ENCODE measurements around the gene GLT8D2.

Gene GLT8D2

GRCh38 chr12:104002686-104003085 lies 47.3 kb downstream of the GLT8D2 start:
- no peak for DNase-seq
- TF ChIP-seq, protein P1, sequence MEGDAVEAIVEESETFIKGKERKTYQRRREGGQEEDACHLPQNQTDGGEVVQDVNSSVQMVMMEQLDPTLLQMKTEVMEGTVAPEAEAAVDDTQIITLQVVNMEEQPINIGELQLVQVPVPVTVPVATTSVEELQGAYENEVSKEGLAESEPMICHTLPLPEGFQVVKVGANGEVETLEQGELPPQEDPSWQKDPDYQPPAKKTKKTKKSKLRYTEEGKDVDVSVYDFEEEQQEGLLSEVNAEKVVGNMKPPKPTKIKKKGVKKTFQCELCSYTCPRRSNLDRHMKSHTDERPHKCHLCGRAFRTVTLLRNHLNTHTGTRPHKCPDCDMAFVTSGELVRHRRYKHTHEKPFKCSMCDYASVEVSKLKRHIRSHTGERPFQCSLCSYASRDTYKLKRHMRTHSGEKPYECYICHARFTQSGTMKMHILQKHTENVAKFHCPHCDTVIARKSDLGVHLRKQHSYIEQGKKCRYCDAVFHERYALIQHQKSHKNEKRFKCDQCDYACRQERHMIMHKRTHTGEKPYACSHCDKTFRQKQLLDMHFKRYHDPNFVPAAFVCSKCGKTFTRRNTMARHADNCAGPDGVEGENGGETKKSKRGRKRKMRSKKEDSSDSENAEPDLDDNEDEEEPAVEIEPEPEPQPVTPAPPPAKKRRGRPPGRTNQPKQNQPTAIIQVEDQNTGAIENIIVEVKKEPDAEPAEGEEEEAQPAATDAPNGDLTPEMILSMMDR (IDR thresholded peaks at IDR 0.05) = no peak
- Mint-ChIP-seq H3K27me3 (ENCODE audit: low read depth, poor library complexity) (peaks cover 11% of the 10 kb centered on the region), H3K4me3 (no peak overlapping the region), H3K9me3 (peaks cover 11% of the 10 kb centered on the region), H3K4me1 (no peaks in the 10 kb centered on the region), H3K27ac (no peak overlapping the region), H3K36me3 (ENCODE audit: low read depth) (no peaks in the 10 kb centered on the region)

DNA sequence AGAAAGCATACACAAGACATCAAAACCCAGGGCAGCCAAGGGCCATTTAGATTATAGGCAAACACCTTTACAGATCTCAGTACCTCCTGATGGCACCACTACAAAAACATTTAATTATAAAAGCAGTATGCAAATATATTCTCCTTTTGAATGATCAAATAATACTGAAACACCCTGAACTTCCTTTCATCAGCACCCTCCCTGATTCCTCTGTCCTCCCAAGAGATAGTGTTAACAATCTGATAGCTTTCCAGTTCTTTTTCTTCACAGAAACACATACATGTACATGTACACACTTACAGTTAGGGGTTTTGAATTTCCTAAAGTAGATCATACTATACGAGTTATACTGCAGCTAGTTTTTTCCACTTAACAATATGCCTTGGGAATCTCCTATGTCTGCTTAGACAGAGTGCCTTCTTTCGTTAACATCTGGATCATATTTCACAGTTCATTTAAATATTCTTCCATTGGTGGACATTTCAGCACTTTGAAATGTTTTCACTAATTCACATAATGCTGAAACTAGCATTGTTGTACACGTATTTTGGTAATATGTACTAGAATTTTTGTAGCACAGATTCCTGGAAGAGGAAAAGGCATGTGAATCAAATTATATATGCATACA lies 49.1 kb downstream of the GLT8D2 start:
- DNase-seq = no peak
- Mint-ChIP-seq H3K27ac (no peak overlapping the region), H3K4me3 (no peak overlapping the region), H3K4me1 (no peaks in the 10 kb centered on the region), H3K27me3 (ENCODE audit: low read depth, poor library complexity) (peaks cover 11% of the 10 kb centered on the region), H3K9me3 (peaks cover 11% of the 10 kb centered on the region), H3K36me3 (ENCODE audit: low read depth) (no peaks in the 10 kb centered on the region)
- TF ChIP-seq, protein P1 (IDR thresholded peaks at IDR 0.05) = no peak

- H3K9me3 Mint-ChIP-seq = peaks cover 8% of the 10 kb centered on the region
- H3K4me1 Mint-ChIP-seq = no peaks in the 10 kb centered on the region
- H3K4me3 Mint-ChIP-seq = no peak overlapping the region
- peaks cover 11% of the 10 kb centered on the region for H3K27me3 Mint-ChIP-seq (ENCODE audit: low read depth, poor library complexity)
- TF ChIP-seq, protein P1 (IDR thresholded peaks at IDR 0.05) = no peak
- no peak overlapping the region for H3K27ac Mint-ChIP-seq
- DNase-seq = no peak
- H3K36me3 Mint-ChIP-seq (ENCODE audit: low read depth) = no peaks in the 10 kb centered on the region
These were observed 51.0 kb downstream of the GLT8D2 start for GRCh38 chr12:103998976-103999375.

DNA sequence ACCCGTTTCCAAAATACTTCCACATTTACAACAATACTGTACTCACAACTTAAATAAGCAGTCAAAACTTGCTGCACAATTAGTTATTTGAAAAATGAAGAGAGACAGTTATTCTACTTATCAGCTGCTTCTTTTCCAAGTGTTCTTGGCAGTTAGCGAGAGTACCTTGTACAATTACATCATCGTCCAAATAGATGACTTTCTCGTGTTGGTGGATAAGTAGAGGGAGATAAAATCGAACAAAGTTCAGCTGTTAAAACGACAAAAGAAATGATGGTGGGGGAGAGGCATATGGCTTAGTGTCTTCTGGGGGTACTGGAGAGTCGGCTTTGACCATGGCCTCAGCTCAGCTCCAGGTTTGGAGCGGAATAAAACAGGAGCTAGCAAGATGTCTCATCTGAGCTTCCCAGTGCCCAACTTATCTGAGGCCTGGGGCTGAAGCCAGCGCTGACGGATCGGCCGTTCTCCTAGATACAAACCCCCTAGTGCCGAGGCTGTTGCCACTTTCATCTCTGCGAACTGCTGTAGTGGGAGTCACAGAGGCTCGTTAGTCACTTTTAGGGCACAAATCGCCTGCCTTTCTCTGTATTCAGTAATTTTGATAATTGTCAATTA lies 52.6 kb downstream of the GLT8D2 start:
- H3K9me3 Mint-ChIP-seq = peaks cover 8% of the 10 kb centered on the region
- H3K4me3 Mint-ChIP-seq = no peak overlapping the region
- no peaks in the 10 kb centered on the region for H3K4me1 Mint-ChIP-seq
- no peak for DNase-seq
- H3K27ac Mint-ChIP-seq = peak overlapping the region; percentile 50
- TF ChIP-seq, protein P1 (IDR thresholded peaks at IDR 0.05) = no peak
- peaks cover under 1% of the 10 kb centered on the region for H3K27me3 Mint-ChIP-seq (ENCODE audit: low read depth, poor library complexity)
- H3K36me3 Mint-ChIP-seq (ENCODE audit: low read depth) = no peaks in the 10 kb centered on the region

DNA sequence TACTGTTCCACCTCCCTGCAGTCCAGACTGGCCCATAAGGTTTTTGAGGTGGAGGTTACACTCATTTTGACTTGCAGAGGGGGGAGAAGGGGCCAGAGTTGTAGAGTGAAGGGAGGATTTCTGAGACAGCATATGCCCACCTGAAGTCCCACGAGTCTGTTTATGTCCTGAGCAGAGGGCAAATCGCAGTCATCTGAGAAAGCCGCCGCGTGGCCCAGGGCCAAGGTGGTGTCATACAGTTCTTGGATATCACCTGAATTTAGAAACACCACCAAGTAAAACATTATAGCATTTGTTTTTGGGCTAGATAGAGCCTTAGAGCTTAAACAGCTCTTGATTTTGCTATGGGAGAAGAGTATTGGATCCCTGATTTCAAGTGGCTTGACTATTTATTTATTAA lies 53.4 kb downstream of the GLT8D2 start:
- no peak for DNase-seq
- Mint-ChIP-seq H3K4me1 (no peaks in the 10 kb centered on the region), H3K9me3 (peaks cover 8% of the 10 kb centered on the region)

More for the DNA sequence above, 53.4 kb downstream of the GLT8D2 start:
- Mint-ChIP-seq H3K27me3 (ENCODE audit: low read depth, poor library complexity) (no peaks in the 10 kb centered on the region), H3K4me3 (no peak overlapping the region), H3K27ac (no peak overlapping the region), H3K36me3 (ENCODE audit: low read depth) (no peaks in the 10 kb centered on the region)
- TF ChIP-seq, protein P1 (IDR thresholded peaks at IDR 0.05) = no peak

Data from nephron progenitor cell (in vitro differentiated cells).